DOHH2 (cell line): ENCODE results near the gene RAB6B.

ENCODE experiments used
- CTCF ChIP-seq: fragments of 200-600 bp; sonication (generic); IDR thresholded peaks from one replicate; pipeline ENCODE4 v1.5.1; 2014; ENCODE audit warnings: antibody characterized with exemption, mild to moderate bottlenecking, low read depth, low read length; ENCODE audit not compliant: poor library complexity, severe bottlenecking
- EZH2phosphoT487 ChIP-seq: fragments of 200-600 bp; sonication (generic); IDR thresholded peaks from 2 replicates; pipeline ENCODE4 v1.6.1; 2017; ENCODE audit warnings: borderline replicate concordance, mild to moderate bottlenecking, antibody characterized with exemption, low read length, moderate library complexity, mixed read lengths

- TF ChIP-seq CTCF (no peak), EZH2phosphoT487 (no peak)
These were observed 49.1 kb upstream of the RAB6B start for GRCh38 chr3:133944641-133945380.
